ENCODE data around the gene NACAD.
"Not testable (repeated sequence)": the region's sequence is repeated elsewhere in the genome, so short reads cannot be mapped to it uniquely, and the experiment has no call there.

Gene NACAD

GRCh38 chr7:45116048-45116447, 27.3 kb upstream of the NACAD start:
- DNase-seq = no peak

- no peak for DNase-seq
Observed at GRCh38 chr7:45114926-45115325, 26.2 kb upstream of the NACAD start.

GRCh38 chr7:45114257-45114656, 25.5 kb upstream of the NACAD start:
- not testable (repeated sequence) for DNase-seq

GRCh38 chr7:45112648-45113047, 23.9 kb upstream of the NACAD start:
- DNase-seq = no peak

- peak; percentile 95 for DNase-seq
Observed at GRCh38 chr7:45111298-45112223, 22.8 kb upstream of the NACAD start, which contains the start of gene TBRG4. TSS of gene TBRG4 (minus strand) at chr7:45111697. CDS start at chr7:45109237, 2,460 bp downstream.

- DNase-seq = no peak
Observed at GRCh38 chr7:45108863-45109262, 20.1 kb upstream of the NACAD start.

GRCh38 chr7:45107356-45107755, 18.6 kb upstream of the NACAD start:
- no peak for DNase-seq

- no peak for DNase-seq
Observed at GRCh38 chr7:45106820-45107219, 18.1 kb upstream of the NACAD start.

GRCh38 chr7:45105588-45106188, 16.9 kb upstream of the NACAD start:
- no peak for DNase-seq

GRCh38 chr7:45104844-45105587, 16.2 kb upstream of the NACAD start:
- no peak for DNase-seq

GRCh38 chr7:45103958-45104843, 15.4 kb upstream of the NACAD start:
- no peak for DNase-seq

- no peak for DNase-seq
Observed at GRCh38 chr7:45102785-45103712, 14.3 kb upstream of the NACAD start.

- no peak for DNase-seq
Observed at GRCh38 chr7:45101748-45102147, 13.0 kb upstream of the NACAD start.

- DNase-seq = no peak
Observed at GRCh38 chr7:45100761-45101480, 12.2 kb upstream of the NACAD start.

- no peak for DNase-seq
Observed at GRCh38 chr7:45099891-45100760, 11.4 kb upstream of the NACAD start.

GRCh38 chr7:45098983-45099839, 10.4 kb upstream of the NACAD start:
- DNase-seq = no peak

- DNase-seq = no peak
Observed at GRCh38 chr7:45092931-45093235, 4.1 kb upstream of the NACAD start.

- no peak for DNase-seq
Observed at GRCh38 chr7:45092100-45092930, 3.5 kb upstream of the NACAD start.

All from OCI-M1 (cell line).